ENCODE data around the gene LDLRAD3.

LDLRAD3 gene

GRCh38 chr11:36015799-36016198, 71.9 kb downstream of the LDLRAD3 start:
- no peak for DNase-seq (ENCODE audit: low read depth)
- H3K4me3 ChIP-seq (ENCODE audit: low read depth, low read length): no peak overlapping the region
- in situ Hi-C loops (cut with HindIII; ENCODE audit: low sequenced_read_pairs): no loop called here
- TF ChIP-seq CTCF (IDR thresholded peaks at IDR 0.05; ENCODE audit: low read depth, low read length, missing control alignments): no peak

- no peak for DNase-seq (ENCODE audit: low read depth)
- TF ChIP-seq CTCF (IDR thresholded peaks at IDR 0.05; ENCODE audit: low read depth, low read length, missing control alignments): no peak
- in situ Hi-C loops (cut with HindIII; ENCODE audit: low sequenced_read_pairs): no loop called here
- H3K4me3 ChIP-seq (ENCODE audit: low read depth, low read length): no peak overlapping the region
Observed at GRCh38 chr11:36016263-36016662, 72.4 kb downstream of the LDLRAD3 start.

- in situ Hi-C loops (cut with HindIII; ENCODE audit: low sequenced_read_pairs): no loop called here
- TF ChIP-seq CTCF (IDR thresholded peaks at IDR 0.05; ENCODE audit: low read depth, low read length, missing control alignments): no peak
- H3K4me3 ChIP-seq (ENCODE audit: low read depth, low read length): no peak overlapping the region
- no peak for DNase-seq (ENCODE audit: low read depth)
Observed at GRCh38 chr11:36016709-36017108, 72.8 kb downstream of the LDLRAD3 start.

- no peak for TF ChIP-seq CTCF (IDR thresholded peaks at IDR 0.05; ENCODE audit: low read depth, low read length, missing control alignments)
- DNase-seq (ENCODE audit: low read depth): no peak
- no peak overlapping the region for H3K4me3 ChIP-seq (ENCODE audit: low read depth, low read length)
- in situ Hi-C loops (cut with HindIII; ENCODE audit: low sequenced_read_pairs): no loop called here
Observed at GRCh38 chr11:36019005-36019596, 75.2 kb downstream of the LDLRAD3 start.

- TF ChIP-seq CTCF (IDR thresholded peaks at IDR 0.05; ENCODE audit: low read depth, low read length, missing control alignments): no peak
- no peak overlapping the region for H3K4me3 ChIP-seq (ENCODE audit: low read depth, low read length)
- in situ Hi-C loops (cut with HindIII; ENCODE audit: low sequenced_read_pairs): no loop called here
Observed at GRCh38 chr11:36019722-36020121, 75.9 kb downstream of the LDLRAD3 start.

GRCh38 chr11:36022882-36023281, 79.0 kb downstream of the LDLRAD3 start:
- in situ Hi-C loops (cut with HindIII; ENCODE audit: low sequenced_read_pairs): no loop called here
- no peak for DNase-seq (ENCODE audit: low read depth)
- no peak for TF ChIP-seq CTCF (IDR thresholded peaks at IDR 0.05; ENCODE audit: low read depth, low read length, missing control alignments)
- no peak overlapping the region for H3K4me3 ChIP-seq (ENCODE audit: low read depth, low read length)

More at GRCh38 chr11:36019722-36020121, 75.9 kb downstream of the LDLRAD3 start:
- DNase-seq (ENCODE audit: low read depth): no peak

Data from astrocyte of the cerebellum (primary cell).